Measurements from ENCODE around the gene TMEM179B. TPM values are rescaled to one million over a fixed set of nuclear protein-coding genes. Genes with fewer than 3 reads are reported as not detected.

The TMEM179B gene
- total and polyA plus RNA-seq, 9 of the 15 experiments (the other 6 are each of a cell fraction or from before 2014, with no cell fraction given): 27.7 to 105 (median 37.0) TPM

GRCh38 chr11:62786318-62787004 lies 741 bp upstream of the TMEM179B start (continued):
- TF ChIP-seq TEAD4 (IDR thresholded peaks at IDR 0.05; ENCODE audit: low read length) (0 out of 2 replicates have a peak, but pooled peaks have one; percentile 33), TEAD4 (CRISPR knock-in tag; IDR thresholded peaks at IDR 0.05; ENCODE audit: borderline replicate concordance) (no peak), NFIC (IDR thresholded peaks at IDR 0.05) (peak; percentile 12; the same call in 1 of the 2 replicates), ZNF507 (tag; conservative IDR thresholded peaks at IDR 0.05) (no peak), SMAD3 (CRISPR knock-in tag; conservative IDR thresholded peaks at IDR 0.05) (no peak), BACH1 (tag; IDR thresholded peaks at IDR 0.05) (no peak), SIN3B (IDR thresholded peaks at IDR 0.05; ENCODE audit: low read depth) (0 out of 2 replicates have a peak, but pooled peaks have one; percentile 33), HNRNPL (IDR thresholded peaks at IDR 0.05; ENCODE audit: low read depth, low read length) (no peak; the same call in 1 of the 2 replicates), NR4A1 (CRISPR knock-in tag; IDR thresholded peaks at IDR 0.05) (no peak), NR4A1 (tag; IDR thresholded peaks at IDR 0.05) (no peak; the same call in 1 of the 2 replicates), HDAC1 (IDR thresholded peaks at IDR 0.05) (peak in 1 of 2 experiments; percentile 52; a peak in 1 of 4 replicates), XRCC5 (IDR thresholded peaks at IDR 0.05; ENCODE audit: low read depth, low read length) (peak; percentile 94), TFAP4 (CRISPR knock-in tag; IDR thresholded peaks at IDR 0.05; ENCODE audit: borderline replicate concordance) (peak; percentile 59; the same call in 1 of the 2 replicates), EP400 (IDR thresholded peaks at IDR 0.05) (no peak), MED1 (CRISPR knock-in tag; IDR thresholded peaks at IDR 0.05; ENCODE audit: borderline replicate concordance) (no peak), MYC (IDR thresholded peaks at IDR 0.05; ENCODE audit: low read depth, low read length) (no peak), MYC (CRISPR knock-in tag; IDR thresholded peaks at IDR 0.05; ENCODE audit: borderline replicate concordance, low read depth) (no peak), HMG20A (CRISPR knock-in tag; conservative IDR thresholded peaks at IDR 0.05) (no peak), EP300 (IDR thresholded peaks at IDR 0.05; ENCODE audit: low read length) (peak; percentile 15; the same call in 1 of the 2 replicates), CSDE1 (IDR thresholded peaks at IDR 0.05) (no peak), MXI1 (IDR thresholded peaks at IDR 0.05; ENCODE audit: low read depth, low read length) (peak; percentile 48), CEBPG (CRISPR knock-in tag; IDR thresholded peaks at IDR 0.05) (no peak), CEBPG (tag; conservative IDR thresholded peaks at IDR 0.05 in 1 of 2, IDR thresholded peaks at IDR 0.05 in 1 of 2) (no peak), TCF15 (CRISPR knock-in tag; IDR thresholded peaks at IDR 0.05) (no peak)
- TF ChIP-seq, protein P1, sequence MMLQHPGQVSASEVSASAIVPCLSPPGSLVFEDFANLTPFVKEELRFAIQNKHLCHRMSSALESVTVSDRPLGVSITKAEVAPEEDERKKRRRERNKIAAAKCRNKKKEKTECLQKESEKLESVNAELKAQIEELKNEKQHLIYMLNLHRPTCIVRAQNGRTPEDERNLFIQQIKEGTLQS (IDR thresholded peaks at IDR 0.05): no peak
- TF ChIP-seq, protein P1 (CRISPR knock-in tag; conservative IDR thresholded peaks at IDR 0.05): no peak; the same call in 1 of the 2 replicates
- TF ChIP-seq, protein P2, sequence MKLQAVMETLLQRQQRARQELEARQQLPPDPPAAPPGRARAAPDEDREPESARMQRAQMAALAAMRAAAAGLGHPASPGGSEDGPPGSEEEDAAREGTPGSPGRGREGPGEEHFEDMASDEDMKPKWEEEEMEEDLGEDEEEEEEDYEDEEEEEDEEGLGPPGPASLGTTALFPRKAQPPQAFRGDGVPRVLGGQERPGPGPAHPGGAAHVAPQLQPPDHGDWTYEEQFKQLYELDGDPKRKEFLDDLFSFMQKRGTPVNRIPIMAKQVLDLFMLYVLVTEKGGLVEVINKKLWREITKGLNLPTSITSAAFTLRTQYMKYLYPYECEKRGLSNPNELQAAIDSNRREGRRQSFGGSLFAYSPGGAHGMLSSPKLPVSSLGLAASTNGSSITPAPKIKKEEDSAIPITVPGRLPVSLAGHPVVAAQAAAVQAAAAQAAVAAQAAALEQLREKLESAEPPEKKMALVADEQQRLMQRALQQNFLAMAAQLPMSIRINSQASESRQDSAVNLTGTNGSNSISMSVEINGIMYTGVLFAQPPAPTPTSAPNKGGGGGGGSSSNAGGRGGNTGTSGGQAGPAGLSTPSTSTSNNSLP (IDR thresholded peaks at IDR 0.05; ENCODE audit: borderline replicate concordance, low read depth, low read length): 0 out of 2 replicates have a peak, but pooled peaks have one; percentile 5
